Fibroblast of skin of left biceps (primary cell): Measurements from ENCODE around the gene SUMF1.

ENCODE experiments used
- DNase-seq, 2 experiments: peaks; one replicate each; pipeline ENCODE4 v3.0.0-alpha.2; 2013; ENCODE audit warnings: low read depth in 2 of 2

Gene SUMF1

DNA sequence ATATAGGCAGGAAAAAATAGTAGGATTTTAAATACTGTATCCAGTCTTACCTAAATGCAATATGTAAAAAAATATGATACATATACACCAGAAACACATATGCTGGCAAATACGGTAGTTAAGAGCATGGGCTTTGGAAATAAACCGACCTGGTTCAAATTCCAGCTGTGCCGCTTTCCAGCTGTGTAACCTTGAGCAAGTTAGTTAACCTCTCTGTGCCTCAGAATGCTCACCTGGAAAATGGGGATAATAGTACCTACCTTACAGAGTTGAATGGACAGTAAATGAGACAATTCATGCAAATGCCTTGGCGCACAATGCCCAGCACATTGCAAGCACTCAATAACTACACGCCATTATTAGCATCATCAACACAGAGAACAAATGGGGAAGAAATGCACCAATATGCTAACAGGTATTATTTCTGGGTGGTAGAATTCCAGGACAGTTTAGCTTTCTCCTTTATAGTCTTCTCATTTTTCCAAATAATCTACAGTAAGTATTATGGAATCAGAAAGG lies 50.6 kb downstream of the SUMF1 start:
- DNase-seq = no peak

DNA sequence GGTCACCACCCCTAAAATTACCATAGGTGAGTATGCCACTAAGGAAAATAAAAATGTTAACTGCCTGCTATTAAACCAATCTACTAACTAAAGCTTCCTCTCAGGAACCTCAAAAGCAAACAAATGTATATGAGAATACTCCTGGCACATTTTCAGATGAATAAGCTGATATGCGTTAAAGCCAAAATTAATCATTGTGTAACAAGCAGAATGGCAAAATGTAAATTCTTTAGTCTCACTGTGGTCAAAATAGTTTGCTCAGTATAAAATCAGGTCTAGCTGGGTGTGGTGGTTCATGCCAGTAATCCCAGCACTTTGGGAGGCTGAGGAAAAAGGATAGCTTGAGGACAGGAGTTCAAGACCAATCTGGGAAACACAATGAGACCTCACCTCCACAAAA lies 53.6 kb downstream of the SUMF1 start:
- peak; percentile 8 to 12 for DNase-seq

DNA sequence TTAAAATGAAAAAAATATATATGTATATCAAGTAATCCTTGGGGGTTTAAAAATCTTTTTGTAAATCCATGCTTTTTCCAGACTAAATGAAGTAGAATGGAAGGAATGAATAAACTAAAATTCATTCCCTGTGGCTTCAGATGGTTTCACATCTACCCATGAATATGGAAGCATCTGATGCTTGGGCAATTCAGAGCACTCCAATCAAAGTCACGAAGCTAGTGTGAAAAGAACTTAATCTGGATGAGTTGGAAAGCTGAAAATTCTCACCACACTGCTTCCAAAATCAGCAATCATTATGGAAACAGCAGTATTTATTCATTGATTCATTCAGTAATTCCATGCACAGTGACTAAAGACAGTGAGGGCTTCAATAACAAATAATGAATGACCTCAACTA lies 55.2 kb downstream of the SUMF1 start:
- DNase-seq = no peak

DNA sequence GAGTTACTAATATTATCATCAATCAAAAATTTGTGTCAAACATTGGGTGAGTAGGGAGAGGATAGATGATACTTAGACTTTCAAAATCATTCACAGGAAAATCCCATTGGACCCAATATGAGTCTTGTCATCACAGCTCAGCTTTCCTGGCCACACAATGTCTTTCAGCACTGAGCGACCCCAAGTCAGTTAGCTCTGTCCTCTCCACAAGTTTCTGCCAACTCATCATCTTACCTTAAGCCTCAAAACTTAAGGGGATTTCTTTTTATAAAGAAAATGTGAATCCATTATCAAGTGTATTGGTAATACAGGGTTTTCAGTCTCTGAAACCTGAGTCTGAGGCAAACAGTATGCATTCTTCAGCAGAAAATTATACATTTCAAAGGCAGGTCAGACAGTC lies 55.8 kb downstream of the SUMF1 start:
- no peak for DNase-seq

DNA sequence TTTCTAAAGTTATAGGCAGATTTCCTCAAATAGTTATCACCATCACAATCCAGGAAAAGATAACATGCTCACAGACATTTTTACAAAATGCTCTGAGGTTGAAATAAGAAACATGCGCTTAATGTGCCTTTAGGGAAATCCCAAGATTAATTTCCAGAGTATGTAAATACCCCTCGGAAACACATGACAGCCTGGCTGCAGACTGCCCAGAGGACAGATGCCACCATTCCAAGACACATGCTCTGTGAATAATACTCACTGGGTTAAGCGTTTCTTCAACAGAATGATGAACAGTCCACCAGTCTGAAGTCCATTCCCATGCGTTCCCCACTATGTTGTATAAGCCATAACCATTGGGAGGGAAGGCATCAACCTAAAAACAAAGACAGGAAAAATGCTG lies 56.5 kb downstream of the SUMF1 start:
- DNase-seq = no peak

DNA sequence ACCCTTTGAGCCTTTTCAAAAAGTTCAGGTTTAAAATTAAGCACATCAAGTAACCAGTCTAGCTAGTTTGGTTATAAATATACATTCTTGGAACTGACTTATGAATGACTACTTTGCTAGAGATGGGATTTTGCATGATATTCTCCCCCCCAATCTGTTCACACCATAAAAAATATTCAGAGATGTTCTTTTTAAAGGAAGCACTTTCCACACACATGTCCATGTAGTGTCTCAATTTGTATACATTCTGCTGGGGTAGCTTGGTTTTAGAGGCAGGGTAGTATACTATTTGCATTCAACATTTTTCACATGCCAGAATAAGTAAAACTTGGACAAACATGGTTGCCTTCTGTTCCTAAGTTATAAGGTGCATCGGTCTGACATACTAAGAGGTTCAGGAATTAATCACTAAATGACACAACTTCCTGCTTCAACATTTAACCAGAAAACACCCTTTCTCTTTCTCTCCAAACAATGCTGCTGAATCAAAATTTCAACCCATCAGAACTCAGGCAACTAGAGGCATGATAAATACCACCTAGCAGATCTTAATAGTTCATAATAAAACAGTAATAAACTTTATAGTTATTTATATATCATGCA lies 57.0 kb downstream of the SUMF1 start:
- DNase-seq = no peak

DNA sequence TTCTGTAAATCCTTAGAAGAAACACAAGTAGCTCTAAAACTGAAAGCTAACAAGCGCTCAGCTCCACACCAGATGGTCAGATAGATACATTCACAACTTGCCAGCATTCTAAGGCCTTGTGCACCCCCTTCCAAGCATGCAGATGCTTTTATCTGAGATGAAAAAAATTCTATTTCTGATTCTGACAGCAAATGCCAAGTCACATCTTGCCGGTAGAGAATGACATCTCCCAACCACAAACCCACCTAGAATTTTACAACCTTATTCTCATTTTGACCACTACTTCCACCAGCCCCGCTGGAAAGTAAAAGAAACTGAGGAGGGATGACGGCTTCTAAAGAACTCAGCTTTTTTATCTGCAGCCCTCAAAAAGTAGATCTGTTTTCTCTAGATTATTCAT lies 57.7 kb downstream of the SUMF1 start:
- no peak for DNase-seq

DNA sequence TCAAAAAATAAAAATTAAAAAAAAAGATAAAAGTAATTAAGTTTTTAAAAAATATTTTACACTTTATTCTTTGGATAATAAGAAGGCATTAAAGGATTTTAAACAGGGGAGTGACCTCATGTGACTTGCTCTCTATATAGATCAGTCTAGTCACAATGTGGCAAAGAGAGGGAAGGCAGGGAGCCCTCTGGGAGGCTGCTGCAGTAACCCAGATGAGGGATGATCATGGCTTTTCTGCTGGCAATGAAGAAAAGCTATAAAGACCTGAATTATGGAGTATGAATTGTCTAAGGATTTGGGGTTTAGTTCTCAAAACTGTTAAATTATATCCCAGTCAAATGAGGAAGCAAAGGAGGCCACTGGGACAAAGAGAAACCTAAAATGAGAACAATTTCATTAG lies 58.1 kb downstream of the SUMF1 start:
- no peak for DNase-seq

DNA sequence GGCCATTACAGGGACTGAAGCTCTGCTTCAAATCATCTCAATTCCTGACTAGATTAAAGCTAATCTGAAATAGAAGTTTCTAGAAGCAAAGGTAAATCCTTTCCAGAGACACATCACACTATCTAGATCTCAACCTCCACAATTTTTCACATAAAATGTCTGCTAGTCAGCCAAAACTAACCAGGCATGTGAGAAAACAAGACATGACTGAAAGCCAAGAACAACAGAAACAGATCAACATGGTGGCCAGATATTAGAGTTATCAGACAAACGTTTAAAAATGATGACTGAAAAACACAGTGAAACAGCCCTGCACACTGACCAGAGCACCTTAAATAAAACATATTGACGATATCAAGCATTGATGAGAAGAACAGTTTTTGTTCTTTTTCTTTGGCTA lies 59.1 kb downstream of the SUMF1 start:
- no peak for DNase-seq

DNA sequence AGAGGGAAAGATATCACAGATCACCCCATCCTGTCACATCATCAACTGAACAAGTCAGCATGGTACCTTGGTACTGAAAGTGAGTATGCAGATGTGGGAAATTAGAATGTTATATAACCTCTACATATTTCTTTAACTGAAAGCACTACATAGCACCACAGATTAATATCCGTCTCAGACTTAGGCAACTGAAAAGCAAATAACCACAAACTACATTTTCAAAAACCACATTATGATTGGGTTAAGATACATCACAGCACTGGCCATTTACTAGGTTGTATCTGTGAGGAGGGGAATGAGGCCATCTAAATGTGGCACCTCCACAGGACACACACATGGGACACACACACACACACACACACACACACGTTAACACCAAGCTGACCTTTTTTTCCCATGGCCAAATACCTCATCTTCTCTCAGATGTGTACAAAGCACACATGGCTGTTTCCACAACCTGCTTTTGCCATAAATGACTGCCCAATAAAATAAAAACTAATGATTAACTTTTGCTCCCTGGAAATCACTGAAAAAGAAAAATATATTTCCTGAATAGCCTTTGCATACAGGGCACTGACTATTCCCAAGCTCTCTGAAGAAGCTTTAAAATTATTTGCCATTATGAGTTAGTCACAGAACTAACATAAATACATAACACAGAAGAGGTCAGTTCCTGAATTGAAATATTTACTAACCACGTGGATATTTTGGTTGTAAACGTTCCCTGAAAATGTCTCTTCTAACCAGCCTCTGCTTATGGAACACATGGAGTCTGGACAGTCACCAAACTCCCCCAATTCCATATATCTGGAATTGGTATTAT lies 60.1 kb downstream of the SUMF1 start:
- DNase-seq = no peak

DNA sequence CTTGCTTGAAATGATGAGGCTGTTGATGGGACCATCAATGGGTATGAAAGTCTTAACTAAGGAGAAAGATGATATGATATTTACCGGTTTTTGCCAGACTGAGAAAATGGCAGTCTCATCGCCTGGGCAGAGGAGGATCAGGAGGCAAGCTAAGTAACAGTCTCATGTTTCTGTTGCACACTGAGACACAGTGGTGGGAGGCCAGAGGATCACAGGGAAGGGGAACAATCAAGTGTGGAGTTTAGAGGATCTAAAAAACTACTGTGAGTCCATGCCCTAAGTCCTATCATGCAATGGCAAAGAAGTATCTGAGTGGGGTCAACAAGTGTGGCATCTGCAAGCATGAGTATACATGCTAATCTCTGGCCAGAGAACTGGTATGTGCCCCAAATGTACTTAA lies 62.2 kb downstream of the SUMF1 start:
- DNase-seq = no peak

DNA sequence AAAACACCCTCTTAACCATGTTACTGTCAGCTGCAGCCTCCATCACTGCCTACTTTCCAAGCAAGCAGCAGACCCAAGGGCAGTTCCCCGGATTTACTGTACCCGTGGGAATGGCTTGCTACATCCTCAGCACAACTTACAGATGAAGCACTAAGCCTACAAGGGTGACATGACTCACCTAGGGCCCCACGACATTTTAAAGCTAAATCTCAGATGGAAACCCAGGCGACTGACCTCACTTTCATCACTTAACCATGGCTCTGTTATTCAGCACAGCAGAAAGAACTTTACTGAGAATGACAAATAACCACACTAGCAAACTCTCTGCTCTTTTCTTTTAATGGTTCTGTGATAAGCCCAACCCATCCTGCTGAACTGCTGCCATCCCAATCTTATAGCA lies 65.6 kb downstream of the SUMF1 start:
- DNase-seq = no peak

DNA sequence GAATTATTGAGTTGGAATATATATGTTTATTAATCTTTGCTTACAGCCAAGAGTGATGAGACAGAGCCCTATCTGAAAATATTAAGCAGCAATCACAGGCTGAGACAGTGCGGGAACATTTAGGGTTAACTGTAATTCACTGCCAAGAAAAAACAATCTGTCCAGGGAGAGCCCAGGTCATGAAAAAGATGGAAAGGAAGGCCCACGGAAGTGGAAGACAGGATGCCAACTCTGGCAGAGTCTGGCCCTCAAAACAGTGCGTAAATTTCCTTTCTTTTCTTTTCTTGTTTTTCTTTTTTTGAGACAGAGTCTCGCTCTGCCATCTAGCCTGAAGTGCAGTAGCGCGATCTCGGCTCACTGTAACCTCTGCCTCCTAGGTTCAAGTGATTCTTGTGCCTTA lies 67.6 kb downstream of the SUMF1 start:
- DNase-seq = no peak

DNA sequence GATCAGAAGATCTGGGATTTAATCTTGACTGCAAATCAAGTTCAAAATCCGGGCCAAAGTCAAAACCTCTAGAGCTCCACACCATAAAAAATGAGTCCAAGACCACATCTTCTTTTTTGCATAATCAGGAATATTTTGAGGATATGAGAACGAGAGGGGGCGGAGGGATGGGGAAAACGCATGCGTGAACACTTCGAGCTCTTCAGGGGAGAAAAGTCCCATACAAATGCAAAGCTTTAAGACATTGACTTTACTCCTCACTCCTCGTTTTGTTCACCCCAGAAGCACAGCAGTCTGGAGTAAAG lies 68.2 kb downstream of the SUMF1 start:
- no peak for DNase-seq

DNA sequence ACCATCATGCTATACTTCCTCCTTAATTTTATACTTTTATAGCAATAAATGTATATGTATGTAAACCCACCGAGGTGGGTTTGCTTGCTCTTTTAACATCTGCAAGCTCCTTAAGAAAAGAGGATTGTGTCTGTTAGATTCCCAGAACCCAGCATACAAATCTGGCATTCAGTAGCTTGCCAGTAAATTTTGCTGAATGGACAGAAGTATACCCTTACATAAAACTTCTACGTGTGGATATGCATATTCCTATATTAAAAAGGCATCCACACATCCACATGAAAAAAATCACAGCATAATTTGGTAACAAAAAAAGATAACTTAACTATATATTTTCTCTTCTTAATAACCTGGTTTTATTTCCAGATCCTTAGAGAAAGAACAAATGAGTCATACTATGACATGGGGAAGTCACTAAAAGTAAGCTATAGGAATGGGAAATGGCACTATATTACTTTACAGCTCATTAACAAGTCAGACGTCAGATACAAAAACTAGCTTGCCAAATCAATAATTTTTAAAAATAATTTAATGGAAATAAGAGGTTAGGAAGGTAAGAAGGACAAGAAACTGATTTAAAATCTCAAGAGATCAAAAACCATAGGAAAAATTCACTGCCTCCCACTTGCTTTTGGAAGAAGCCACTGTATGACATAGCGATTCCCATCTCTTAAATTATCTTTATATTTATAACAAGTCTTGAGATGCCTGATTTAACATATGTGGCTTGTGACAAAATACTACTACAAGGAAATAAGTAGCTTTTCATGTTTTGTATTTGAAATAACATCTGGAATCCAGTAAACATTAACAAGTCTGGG lies 68.7 kb downstream of the SUMF1 start:
- DNase-seq = no peak

DNA sequence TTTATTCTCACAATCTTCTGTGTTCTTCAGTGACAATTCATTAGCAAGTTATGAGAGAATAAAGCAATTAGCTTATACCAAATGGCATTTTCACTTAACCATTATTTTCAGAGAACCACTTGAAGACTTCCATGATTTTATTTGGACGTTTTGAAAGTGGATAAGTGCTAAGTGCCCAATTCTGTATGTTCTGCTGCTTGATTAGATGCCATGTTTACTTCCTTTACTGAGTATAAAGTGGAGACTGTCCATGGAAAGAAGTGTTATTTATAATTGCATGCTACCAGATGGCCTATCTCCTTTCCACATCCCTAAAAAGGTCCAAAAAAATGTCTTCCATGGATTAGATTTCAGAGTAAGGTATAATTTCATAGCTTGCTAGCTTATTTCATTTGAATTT lies 69.6 kb downstream of the SUMF1 start:
- DNase-seq = no peak

DNA sequence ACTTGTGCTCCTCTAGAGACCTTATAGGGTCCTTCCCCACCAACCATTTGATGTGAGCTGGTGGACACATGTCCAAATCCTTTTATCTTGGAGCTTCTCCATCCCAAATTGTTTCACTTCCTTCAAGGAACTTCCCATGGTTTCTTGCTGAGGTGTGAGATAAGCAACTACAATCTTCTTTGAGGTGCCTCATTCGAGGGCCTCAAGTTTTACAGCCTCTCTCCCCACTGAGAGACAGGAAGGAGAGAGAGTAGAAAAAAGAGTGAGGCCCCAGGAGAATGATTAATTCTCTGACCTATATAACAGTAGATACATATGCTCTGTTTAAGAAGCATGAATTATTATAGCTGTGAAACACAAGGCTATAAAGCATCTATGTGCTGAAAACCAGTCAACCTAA lies 70.5 kb downstream of the SUMF1 start:
- no peak for DNase-seq

DNA sequence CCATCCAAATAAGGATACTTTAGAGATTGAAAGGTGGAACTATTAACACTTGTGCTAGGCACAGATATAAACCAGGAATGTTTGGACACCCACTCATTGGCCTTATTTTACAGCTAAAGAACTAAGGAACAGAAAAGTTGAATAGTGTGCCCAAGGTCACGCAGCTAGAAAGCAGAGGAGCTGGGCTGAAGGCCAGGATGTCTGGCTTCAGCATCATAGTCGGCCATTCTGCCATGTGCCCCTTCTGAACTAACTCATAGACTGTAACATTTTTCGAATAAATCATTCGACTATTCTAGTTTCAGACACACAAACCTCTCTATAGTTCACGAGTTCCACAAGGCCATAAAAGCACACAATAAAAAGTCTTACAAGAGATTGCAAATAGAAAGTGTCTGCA lies 71.1 kb downstream of the SUMF1 start:
- DNase-seq = no peak

DNA sequence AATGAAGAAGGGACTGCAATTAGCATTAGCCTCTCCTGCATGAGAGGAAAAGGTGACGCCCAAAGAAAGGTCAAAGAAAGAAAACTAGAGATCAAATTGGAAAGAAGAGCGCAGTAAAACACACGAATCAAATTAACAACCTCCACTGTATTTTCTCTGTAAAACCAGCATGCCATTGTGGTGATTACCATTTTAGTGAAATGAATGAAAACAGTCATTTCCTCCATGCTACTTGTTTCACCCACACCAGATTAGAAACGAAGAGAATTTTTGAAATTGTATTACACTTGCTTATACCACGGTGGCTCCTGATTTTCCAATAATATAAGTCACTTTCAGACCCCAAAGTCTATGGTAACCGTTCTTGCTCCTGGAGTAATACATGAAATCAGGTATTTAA lies 71.6 kb downstream of the SUMF1 start:
- DNase-seq = no peak

DNA sequence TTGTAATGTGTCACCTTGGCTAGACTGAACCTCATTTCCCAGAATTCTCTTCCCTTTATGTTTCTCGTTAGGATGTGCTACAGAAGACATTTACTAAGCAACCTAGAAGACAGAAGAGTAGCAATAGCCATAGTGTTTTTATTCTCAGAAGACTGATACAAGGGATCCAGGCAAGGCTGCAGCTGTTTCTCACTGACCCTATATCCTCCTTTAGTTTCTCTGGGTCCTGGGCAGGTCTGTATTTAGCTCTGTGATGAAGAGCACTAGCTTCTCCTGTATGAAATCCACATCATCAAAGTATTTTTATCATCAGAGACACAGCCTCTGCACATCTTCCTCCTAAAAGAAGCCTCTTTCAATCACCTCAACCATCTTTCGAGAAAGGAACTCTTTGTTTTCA lies 72.5 kb downstream of the SUMF1 start:
- DNase-seq = no peak

DNA sequence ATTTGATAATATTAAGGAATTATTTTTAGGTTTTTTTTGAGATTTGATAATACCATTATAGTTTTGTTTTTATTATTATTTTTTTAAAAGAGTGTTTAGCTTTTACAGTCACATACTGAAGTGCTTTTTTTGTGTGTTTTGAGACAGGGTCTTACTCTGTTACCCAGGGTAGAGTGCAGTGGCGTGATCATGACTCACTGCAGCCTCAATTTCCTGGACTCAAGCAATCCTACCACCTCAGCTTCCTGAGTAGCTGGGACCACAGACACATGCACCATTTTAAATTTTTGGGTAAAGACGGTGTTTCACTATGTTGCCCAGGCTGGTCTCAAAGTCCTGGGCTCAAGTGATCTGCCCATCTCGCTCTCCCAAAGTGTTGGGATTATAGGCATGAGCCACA lies 73.0 kb downstream of the SUMF1 start:
- no peak for DNase-seq

DNA sequence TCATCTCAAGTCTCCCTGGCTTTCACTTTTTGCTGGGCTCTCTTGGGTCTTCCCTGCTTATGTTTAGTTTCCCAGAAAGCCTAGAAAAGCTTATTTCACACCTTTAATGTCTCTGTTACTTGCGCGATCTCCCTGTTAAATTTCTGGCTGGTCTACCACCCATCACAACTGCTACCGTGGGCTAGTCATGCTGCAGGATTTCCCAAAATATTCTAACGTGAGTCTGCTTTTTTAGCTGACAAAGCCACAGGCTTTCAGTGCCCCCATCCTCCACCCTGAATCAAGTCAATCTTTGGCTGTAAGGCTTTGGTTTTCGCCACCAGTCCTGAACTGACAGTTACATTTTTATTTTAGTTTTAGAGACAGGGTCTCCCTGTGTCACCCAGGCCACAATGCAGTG lies 74.1 kb downstream of the SUMF1 start:
- DNase-seq = no peak
